GM21786 (cell line): ENCODE results near the gene GAB3.
A peak's percentile ranks its signal among the peaks of the same experiment; 100 is the strongest.

Experiments
- ATAC-seq: cut with Tn5 transposase; IDR thresholded peaks from one replicate; pipeline ENCODE4 v1.9.1; 2021; ENCODE audit not compliant: unreplicated experiment

GAB3 gene

GRCh38 chrX:154751669-154752271 lies 893 bp upstream of the GAB3 start:
- ATAC-seq = no peak

GRCh38 chrX:154751203-154751668 lies 359 bp upstream of the GAB3 start:
- peak; percentile 17 for ATAC-seq

- no peak for ATAC-seq
Measured at GRCh38 chrX:154749856-154750255, 1.0 kb downstream of the GAB3 start.

- peak; percentile 57 for ATAC-seq
Measured at GRCh38 chrX:154748712-154749339, 2.1 kb downstream of the GAB3 start.

DNA sequence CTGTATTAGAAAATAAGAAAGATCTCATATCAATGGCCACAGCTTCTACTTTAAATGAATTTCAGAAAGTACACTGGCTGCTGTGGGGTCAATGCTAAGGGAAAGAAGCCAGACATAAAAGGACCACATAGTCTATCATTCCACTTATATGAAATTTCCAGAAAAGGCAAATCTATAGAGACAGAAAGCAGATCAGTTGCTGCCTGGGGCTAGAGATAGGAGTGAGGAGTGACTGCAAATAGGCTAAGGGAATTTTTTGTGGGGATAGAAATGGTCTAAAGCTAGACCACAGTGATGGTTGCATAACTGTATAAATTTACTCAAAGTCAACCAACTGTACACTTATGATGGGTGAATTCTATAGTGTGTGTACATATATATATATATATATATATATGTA lies 8.3 kb downstream of the GAB3 start:
- ATAC-seq = no peak

DNA sequence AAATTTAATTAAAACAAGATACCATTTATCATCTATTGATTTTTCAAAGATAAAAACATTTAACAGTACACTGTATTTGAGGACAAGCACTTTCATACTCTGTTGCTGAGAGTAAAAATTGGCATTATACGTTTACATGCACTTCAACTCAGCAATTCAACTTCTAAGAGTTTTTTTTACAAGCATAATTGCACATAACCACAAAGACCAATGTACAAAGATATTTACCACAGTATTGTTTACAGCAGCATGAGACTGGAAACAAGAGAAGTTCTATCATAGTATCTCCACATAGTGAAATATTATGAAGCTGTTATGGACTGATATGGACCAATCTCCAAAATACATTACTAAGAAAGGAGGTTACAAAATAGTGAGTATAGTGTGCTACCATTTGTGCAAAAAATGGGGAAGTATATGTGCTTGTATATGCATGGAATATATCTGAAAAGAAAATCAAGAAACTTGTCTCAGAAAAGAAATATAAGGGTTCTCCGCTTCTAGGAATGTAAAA lies 10.9 kb downstream of the GAB3 start:
- no peak for ATAC-seq

GRCh38 chrX:154738011-154738738 lies 12.7 kb downstream of the GAB3 start:
- ATAC-seq = no peak

DNA sequence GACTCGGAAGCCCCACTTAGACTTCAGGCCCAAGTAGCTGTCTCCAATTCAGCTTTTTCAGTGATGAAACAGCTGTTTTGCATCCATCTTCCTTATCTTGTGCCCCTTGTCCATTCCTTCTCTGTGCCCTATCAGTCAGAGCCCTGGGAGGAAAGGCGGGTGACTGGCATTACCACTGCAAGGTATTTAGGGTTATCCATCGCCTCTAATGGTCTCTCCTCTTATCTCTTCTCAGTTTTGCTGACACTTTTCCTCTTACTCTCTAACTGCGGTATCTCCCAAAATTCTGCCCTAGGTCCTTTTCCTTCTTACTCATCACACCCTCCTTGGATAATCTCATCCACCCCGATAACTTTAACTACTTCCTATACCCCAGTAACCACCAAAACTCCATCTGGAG lies 13.7 kb downstream of the GAB3 start:
- ATAC-seq = no peak

DNA sequence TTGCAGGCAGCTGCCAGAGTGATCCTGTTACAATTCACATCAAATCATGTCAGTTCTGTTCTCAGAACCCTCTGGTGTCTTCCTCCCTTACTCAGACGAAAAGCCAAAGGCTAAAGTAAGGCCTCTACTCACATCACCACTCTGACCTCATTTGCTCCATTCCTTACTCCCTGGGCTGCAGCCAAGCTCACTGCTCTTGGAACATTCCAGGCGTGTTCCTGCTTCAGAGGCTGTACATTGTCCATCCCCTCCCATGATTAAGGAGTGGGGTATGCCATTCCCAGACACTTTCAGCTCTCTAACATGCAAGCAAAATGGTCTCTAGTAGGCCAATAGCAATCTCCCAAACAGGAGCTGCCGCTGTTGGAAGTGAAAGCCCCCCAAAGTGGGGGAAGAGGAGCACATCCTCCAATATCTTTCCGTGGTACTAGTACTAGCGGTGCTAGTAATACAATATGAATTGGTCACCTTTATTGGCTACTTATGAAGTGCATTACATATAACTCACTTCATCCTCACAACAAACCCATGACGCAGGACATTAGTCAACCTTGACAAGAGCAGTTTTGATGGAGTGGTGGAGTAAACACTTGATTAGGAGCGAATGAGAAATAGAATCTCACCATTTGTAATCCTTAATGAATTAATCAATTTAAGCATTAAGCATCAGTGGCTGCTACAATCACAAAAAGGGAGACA lies 15.0 kb downstream of the GAB3 start:
- ATAC-seq = no peak

DNA sequence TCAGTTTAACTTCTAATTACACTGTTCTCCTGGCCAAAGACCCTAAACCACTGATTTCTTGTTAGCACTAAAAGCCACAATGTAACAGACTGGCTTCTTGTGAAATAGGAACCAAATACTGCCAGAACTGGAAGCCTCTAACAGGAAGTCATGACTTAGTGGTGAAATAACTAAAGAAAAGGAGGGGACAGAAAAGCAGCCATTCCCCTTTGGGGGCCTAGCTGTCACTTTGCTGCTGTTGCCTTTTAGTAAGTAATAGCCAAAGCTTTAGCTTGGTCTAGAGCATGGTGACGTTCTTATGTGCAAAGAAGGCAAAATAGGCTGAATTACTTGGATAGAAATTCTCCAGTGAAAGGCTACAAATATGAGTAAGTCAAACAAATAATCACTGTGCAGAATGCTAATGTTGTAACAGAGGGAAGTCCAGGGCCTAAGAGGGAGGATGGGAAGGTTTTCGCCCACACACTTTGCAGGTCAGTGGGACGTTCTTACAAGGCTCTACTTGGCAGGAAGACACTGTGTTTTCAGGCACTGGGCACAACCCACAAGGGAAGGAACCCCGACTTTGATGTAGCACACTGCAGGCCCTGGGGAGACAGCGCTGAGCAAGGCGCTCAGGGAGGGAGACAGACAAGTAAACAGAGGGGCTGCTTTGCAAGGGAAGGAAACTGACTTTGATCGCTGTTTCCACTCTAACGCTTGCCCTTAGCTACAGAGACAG lies 16.7 kb downstream of the GAB3 start:
- peak; percentile 41 for ATAC-seq

- no peak for ATAC-seq
Measured at GRCh38 chrX:154733066-154733425, 17.8 kb downstream of the GAB3 start.

GRCh38 chrX:154732421-154733065 lies 18.3 kb downstream of the GAB3 start:
- no peak for ATAC-seq

DNA sequence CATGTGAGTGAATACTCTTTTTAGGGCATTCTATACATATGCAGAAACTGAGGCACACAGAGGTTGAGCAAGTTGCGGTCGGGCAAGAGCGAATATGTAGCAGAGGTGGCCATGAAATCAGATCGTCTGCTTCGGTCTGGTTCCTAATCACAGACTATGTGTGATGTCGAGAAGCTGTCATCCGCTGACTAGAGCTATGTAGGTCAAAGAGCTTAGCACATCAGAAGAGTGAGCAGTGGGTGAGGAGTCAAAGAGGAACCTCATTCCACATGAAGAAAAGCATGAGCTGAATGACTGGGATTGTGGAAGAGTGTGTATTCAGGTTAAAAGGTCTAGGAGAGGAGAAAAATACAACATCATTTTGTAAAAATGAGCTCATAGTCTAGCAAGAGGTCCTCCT lies 19.0 kb downstream of the GAB3 start:
- no peak for ATAC-seq

- no peak for ATAC-seq
Measured at GRCh38 chrX:154731184-154731583, 19.7 kb downstream of the GAB3 start.

DNA sequence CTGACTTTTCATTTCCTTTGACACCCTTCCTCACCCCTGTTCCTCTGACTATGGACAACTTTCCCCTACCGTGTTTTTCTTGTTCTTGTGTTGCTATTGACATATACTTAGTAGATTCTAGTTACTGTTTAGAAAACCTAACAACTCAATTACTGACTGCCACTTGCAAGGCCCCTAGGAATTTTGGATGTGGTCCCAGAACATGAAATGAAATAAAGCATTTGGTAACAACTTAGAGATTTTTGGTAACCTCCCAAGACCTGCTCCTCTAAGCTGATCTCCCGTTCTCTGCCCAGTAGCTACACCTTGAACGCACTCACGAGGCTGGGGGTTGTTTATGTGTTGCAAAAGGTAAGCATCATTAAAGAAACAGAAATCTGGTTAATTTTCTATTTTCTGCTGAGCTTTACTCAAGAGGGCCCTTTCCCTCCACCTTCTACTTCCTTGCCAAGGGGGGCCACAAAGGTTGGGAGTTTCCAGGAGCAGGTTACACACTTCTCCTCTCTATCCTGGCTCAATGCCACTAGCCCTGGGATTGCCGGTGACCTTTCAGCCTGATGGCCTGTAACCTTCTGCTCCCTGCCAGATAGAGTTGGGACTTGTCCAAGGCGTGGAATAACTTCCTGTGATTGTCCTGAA lies 20.5 kb downstream of the GAB3 start:
- ATAC-seq = no peak

GRCh38 chrX:154729439-154729838 lies 21.4 kb downstream of the GAB3 start:
- ATAC-seq = no peak

DNA sequence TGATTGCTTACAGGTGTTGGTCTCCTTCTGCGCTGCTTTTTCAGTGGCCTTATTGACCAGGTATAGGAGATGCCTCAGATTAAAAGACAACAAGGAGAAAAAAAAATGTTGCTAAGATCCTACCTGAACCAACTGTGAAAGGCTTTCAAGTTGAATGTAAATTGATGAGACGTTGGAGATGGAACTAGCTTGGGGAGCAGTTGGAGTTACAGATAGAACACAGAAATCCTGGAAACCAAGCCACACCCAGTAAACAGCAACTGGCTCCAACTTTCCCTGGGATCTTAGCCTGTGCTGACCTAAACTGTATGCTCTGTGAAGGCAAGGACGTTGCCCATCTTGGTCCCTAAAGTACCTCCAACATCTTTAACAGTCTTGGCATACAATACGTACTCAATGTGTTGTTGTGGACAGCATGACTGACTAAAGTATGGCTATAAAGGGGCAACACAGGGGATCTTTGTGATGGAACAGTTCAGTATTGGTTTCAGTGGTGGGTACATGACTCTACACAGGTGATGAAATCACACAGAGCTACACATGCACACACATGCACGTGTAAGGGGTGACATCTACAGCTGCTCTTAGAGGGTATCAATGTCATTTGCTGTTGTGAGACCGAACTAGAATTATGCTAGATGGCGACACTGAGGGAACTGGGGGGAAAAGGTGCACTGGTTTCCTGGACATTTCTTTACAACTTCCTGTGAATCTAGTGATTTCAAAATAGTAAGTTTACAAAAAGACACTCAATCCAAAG lies 22.3 kb downstream of the GAB3 start:
- no peak for ATAC-seq

GRCh38 chrX:154727871-154728270 lies 23.0 kb downstream of the GAB3 start:
- no peak for ATAC-seq

- ATAC-seq = no peak
Measured at GRCh38 chrX:154727418-154727817, 23.5 kb downstream of the GAB3 start.
